GM12801 (cell line): Measurements from ENCODE around the gene DPP10.

ENCODE experiments used
- TF ChIP-seq, protein P1 (sequence below): IDR thresholded peaks from one replicate; pipeline ENCODE4 v1.5.1; 2011; ENCODE audit warnings: control low read depth; ENCODE audit not compliant: insufficient read length; ENCODE audit errors: extremely low read depth

DPP10 gene

DNA sequence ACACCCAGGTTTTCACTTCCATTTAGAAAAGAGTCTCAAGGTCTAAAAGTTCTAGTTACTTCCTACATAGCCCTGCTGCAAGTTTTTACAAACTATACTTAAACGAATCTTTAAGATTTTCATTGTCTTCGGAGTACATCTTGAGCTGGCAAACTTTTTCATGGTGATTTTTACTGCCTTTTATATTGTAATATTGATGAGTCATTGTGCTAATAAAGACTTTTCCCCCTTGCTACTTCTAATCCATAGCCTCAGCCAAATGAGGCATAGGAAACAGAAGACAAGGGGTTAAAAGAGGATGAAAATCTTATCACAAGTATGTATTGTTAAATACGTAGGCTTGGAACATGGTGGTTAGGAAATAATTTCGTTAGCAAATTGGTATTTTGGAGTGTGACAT, 4.1 kb downstream of the DPP10 start:
- TF ChIP-seq, protein P1, sequence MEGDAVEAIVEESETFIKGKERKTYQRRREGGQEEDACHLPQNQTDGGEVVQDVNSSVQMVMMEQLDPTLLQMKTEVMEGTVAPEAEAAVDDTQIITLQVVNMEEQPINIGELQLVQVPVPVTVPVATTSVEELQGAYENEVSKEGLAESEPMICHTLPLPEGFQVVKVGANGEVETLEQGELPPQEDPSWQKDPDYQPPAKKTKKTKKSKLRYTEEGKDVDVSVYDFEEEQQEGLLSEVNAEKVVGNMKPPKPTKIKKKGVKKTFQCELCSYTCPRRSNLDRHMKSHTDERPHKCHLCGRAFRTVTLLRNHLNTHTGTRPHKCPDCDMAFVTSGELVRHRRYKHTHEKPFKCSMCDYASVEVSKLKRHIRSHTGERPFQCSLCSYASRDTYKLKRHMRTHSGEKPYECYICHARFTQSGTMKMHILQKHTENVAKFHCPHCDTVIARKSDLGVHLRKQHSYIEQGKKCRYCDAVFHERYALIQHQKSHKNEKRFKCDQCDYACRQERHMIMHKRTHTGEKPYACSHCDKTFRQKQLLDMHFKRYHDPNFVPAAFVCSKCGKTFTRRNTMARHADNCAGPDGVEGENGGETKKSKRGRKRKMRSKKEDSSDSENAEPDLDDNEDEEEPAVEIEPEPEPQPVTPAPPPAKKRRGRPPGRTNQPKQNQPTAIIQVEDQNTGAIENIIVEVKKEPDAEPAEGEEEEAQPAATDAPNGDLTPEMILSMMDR = no peak

DNA sequence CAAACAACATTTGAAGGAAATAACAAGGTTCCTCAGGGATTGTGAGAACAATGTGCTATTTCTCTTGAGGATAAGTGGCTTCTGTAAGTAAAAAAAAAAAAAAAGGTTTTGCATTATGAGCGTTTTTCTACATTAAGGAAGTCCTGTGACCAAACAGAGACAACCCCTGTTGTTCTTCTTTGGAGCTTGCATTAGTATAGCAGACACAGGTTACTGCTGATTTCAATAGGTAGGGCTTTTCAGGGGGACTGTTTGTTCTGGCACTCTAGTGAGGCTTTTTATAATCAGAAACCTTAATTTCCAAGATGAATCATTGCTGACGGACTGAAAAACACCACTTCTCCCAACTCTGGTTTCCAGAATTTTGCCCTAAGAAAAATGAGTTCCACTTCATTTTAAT, 8.2 kb downstream of the DPP10 start:
- TF ChIP-seq, protein P1 = no peak

DNA sequence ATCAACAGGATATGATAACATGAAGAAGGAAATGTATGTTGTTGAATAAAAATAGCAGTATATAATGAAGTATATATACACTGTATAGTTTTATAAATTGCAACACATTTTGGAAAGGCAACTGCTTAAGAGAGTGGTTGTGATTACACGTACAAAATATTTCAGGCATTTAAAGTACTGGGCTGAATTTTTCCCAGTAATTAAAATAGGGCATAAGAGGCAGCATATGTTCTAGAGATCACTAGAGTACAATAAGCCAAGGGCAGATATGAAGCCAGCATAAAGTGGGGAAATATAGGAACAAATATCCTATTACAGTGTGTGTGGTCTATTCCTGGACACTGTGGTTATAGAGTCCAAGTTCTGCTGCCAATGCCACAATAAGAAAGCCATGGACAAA, 14.1 kb downstream of the DPP10 start:
- TF ChIP-seq, protein P1 = no peak

DNA sequence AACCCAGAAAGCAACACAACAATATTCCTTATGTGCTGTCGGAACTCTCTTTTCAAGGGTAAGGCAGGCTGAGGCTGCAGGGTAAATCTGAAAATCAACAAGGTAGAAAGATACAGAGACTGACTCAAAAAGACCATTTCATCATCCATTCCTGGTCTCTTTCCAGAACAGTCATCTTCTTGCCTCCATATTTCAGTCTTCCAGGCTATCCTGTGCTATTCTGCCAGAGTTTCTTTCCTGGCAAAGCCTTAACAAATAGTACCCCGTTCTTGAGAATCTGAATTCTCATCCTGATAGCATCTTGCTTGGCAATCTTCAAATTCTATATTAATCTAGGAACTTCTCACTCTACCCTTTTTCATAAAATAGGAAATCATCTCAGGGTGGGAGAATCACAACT, 15.5 kb downstream of the DPP10 start:
- TF ChIP-seq, protein P1 = no peak

DNA sequence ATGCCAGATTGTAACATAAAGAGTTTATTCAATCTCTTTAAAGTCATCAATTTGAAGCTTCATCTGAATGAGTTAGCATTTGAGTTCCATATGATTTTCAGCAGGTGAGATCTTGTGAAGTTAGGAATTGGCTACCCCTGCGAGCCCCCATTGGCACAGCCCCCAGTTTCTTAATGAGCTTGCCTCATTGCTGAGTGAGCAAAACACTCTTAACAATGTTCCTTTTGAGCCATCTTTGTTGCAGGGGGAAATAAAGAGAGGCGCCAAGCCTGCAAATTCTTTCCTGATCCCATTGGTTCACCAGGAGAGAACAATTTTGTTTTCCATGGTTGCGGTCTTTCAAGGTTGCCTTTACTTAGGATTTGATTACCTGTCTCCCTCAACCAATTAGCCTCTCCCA, 18.7 kb downstream of the DPP10 start:
- TF ChIP-seq, protein P1 = no peak

DNA sequence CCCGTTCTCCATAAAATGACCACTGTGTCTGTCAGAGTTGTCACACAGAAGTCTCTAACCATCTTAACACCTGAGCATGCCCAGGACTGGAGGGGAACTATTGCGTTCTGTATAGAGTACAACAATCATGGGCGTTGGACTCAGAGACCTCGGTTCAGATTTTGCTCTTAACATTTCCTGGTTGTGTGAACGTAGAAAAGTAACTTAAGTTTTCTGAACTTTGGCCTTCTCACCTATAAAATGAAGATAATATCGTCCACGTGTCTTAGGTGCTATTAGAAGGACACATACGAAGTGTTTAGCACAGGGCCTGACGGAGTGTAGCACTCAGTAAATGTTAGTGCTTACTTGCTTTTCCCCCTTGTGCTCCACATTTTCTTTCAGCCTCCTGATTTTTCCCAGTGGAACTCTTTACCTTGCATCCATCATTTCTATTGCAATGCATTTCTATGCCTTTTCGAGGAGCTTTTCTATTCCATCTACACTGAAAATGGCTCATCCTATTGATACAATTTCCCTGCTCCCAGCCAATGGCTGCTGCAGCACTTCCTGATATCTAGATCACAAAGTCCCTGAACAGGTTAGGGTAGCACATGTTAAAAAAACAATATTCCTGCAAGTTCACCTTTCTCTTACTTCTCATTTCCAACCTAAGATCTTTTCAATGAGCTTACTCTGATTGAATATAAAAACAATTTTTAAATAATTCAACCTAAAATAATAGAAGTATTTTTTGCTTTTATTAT, 22.7 kb downstream of the DPP10 start:
- TF ChIP-seq, protein P1 = no peak

DNA sequence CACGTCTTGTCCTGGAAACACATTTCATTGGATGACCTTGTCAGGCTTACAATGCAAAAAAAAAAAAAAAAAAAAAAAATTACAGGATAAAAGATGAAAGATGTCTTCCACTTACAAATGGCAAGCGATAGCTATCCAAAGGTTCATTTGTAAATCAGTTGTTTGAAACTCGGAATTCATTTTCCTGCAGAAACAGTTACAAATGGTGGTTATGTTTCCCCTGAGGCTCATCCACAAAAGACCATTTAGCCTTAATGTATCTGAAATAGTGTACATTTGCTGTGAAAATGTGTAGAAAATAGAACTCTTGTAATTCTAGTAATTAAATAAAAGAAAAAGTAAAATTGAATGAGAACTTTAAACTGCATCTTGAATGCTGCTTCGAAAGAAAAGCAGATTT, 25.9 kb downstream of the DPP10 start:
- TF ChIP-seq, protein P1 = no peak
